Measurements from ENCODE around the gene CYP4X1.
"Not testable (repeated sequence)": the region's sequence is repeated elsewhere in the genome, so short reads cannot be mapped to it uniquely, and the experiment has no call there.

The CYP4X1 gene, protein sequence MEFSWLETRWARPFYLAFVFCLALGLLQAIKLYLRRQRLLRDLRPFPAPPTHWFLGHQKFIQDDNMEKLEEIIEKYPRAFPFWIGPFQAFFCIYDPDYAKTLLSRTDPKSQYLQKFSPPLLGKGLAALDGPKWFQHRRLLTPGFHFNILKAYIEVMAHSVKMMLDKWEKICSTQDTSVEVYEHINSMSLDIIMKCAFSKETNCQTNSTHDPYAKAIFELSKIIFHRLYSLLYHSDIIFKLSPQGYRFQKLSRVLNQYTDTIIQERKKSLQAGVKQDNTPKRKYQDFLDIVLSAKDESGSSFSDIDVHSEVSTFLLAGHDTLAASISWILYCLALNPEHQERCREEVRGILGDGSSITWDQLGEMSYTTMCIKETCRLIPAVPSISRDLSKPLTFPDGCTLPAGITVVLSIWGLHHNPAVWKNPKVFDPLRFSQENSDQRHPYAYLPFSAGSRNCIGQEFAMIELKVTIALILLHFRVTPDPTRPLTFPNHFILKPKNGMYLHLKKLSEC

GRCh38 chr1:47023268-47024140, at the start of gene CYP4X1:
Gene CYP4X1 (plus strand): TSS chr1:47023669. CDS start chr1:47023818, 149 bp downstream.
- peak within 1 kb of the TSS; percentile 35 for H3K4me3 ChIP-seq (ENCODE audit: low read length)
- DNase-seq (ENCODE audit: low read depth) = peak; percentile 49
- TF ChIP-seq CTCF (IDR thresholded peaks at IDR 0.05; ENCODE audit: insufficient read depth, low read depth, low read length, missing control alignments) = no peak

DNA sequence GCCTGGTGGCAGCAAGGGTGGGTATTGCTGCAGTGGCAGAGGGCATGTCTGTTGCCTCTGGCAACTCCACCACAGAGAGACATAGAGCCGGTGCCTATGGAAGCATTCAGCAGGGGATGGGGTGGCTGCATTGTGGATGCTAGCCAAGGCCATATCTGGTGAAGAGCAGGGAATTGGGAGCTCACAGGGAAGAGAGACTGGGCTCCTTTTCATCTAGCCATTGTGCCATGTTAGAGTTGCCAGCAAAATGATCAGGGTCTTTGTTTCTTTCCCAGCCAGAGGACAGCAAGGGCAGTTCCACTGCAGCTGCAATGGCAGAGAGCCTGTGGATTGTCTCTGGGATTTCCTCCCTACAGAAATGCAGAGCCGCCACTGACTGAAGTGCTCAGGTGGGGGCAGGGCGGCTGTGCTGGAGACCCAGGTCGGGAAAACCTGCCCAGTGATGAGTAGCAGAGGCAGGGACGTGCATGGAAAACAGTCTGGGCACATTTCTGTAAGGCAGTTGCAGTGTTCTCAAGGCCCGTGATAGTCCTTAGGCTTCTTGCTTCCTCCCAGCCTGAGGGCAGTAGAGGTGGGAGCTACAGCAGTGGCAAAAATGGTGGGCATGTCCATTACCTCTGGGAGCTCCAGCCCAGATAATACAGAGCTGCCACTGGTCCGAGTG, 40.2 kb upstream of the CYP4X1 start:
- H3K4me3 ChIP-seq (ENCODE audit: low read length) = no peak overlapping the region
- no peak for TF ChIP-seq CTCF (IDR thresholded peaks at IDR 0.05; ENCODE audit: insufficient read depth, low read depth, low read length, missing control alignments)
- DNase-seq (ENCODE audit: low read depth) = no peak

GRCh38 chr1:46983830-46984586, 39.5 kb upstream of the CYP4X1 start:
- no peak for DNase-seq (ENCODE audit: low read depth)
- no peak for TF ChIP-seq CTCF (IDR thresholded peaks at IDR 0.05; ENCODE audit: insufficient read depth, low read depth, low read length, missing control alignments)
- H3K4me3 ChIP-seq (ENCODE audit: low read length) = no peak overlapping the region

DNA sequence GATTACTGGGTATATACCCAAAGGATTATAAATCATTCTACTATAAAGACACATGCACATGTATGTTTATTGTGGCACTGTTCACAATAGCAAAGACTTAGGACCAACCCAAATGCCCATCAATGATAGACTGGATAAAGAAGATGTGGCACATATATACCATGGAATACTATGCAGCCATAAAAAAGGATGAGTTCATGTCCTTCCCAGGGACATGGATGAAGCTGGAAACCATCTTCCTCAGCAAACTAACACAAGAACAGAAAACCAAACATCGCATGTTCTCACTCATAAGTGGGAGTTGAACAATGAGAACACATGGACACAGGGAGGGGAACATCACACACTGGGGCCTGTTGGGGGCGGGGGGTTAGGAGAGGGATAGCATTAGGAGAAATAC, 32.9 kb upstream of the CYP4X1 start:
- not testable (repeated sequence) for DNase-seq (ENCODE audit: low read depth); H3K4me3 ChIP-seq (ENCODE audit: low read length)

DNA sequence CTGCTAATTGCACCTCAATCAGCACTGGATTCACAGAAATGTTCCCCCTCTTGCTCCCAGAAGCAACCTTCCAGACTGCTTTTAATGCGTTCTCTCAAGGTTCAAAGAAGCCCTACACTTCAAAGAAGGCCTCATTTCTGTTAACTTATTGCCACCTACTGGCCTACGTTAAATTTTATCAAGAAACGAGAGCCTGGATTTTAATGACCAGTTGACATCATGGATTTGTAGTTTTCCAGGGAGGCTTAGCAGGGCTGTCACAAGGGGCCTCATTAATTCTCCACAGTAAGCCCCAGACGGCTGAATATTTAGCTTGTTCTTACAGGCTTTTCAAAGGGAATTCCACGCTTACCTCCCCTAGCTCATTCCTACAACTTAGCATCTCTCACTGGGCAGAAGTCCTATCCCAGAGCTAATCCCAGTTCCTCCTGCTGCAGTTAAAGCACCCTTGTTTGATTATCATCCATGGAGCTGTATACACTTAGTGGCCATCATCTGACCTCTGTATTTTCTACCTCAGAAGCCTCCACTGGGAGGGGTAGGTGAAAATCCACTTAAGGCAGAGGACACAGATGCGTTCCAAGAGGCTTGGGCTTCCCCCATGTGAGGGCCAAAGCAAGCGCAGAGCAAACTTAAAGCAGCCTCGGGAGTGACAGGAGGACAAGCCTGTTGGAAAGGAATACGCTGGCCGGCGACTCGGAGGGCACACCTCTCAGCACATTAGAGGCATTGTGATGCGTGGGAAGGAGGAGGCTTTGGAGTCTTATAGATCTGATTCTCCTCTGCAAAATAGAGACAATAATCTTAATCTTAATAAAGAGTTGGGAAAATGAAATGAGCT, 32.2 kb upstream of the CYP4X1 start:
- TF ChIP-seq CTCF (IDR thresholded peaks at IDR 0.05; ENCODE audit: insufficient read depth, low read depth, low read length, missing control alignments) = peak; percentile 39
- peak; percentile 43 for DNase-seq (ENCODE audit: low read depth)
- H3K4me3 ChIP-seq (ENCODE audit: low read length) = no peak overlapping the region

DNA sequence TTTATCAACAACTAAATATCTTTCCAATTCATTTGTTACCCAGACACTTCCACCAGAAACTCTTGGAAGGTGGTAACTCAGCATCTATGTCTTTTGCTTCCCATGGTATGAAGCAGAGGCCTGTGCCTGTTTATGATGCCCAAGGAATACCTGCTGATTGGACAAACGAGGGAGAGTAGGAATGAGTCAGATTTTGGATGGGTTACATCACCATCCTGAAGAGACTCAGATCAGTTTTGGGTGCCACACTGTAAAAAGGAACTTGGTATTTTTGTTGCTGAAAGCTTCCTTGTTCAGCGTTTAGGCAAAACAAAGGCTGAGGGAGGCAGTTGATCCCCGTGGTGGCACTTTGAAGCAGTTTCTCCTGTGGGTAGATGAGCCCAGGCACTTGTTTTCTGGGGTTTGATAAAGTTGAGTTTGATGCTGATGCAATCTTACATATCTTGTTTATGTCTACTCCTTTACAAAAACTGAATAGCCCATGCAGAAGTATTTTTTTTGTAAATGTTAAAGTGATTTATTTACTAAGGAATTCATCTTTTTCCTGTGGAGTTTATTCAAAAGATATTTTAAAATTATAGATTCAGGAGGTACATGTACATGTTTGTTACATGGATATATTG, 26.7 kb upstream of the CYP4X1 start:
- no peak for TF ChIP-seq CTCF (IDR thresholded peaks at IDR 0.05; ENCODE audit: insufficient read depth, low read depth, low read length, missing control alignments)
- peak; percentile 42 for DNase-seq (ENCODE audit: low read depth)
- H3K4me3 ChIP-seq (ENCODE audit: low read length) = no peak overlapping the region
